ENCODE measurements around the gene RPAP2. TPM values are rescaled to one million over a fixed set of nuclear protein-coding genes. Genes with fewer than 3 reads are reported as not detected.

Gene RPAP2
- 4.9 to 12.0 TPM (median 11.0 TPM) in 5 replicates for total RNA-seq (2022; extraction: Qiagen RNA extraction; ENCODE audit: low read depth)

GRCh38 chr1:92298573-92299476 is at the start of gene RPAP2, which contains the start of gene GLMN:
TSS of gene RPAP2 (plus strand) at chr1:92299059. CDS start at chr1:92299074, 15 bp downstream.
TSS of gene GLMN (minus strand) at chr1:92298987. CDS start at chr1:92297999, 988 bp downstream.

Other genes with a start within 250 kb of the RPAP2 start
- gene SETSIP, start 223.6 kb upstream of the RPAP2 start, total RNA-seq (2022; extraction: Qiagen RNA extraction; ENCODE audit: low read depth), result not detected in 5 replicates
- gene BTBD8, start 218.7 kb upstream of the RPAP2 start, total RNA-seq (2022; extraction: Qiagen RNA extraction; ENCODE audit: low read depth), result 0.23 to 0.86 TPM (median 0.55 TPM) in 5 replicates
- gene C1orf146, start 81.1 kb upstream of the RPAP2 start, total RNA-seq (2022; extraction: Qiagen RNA extraction; ENCODE audit: low read depth), result not detected in 5 replicates
- 1.9 to 8.2 TPM (median 7.2 TPM) in 5 replicates for gene GLMN, start 72 bp upstream of the RPAP2 start, total RNA-seq (2022; extraction: Qiagen RNA extraction; ENCODE audit: low read depth)
- gene GFI1, start 187.9 kb downstream of the RPAP2 start, total RNA-seq (2022; extraction: Qiagen RNA extraction; ENCODE audit: low read depth), result 0.20 to 0.49 TPM (median 0.21 TPM) in 5 replicates

Data from A549 treated with RU486 at 1 μM for 4 hours (cell line).